Fibroblast of the conjunctiva (primary cell): ENCODE results near the gene HMGB4.

Experiments
- DNase-seq: peaks from one replicate; pipeline ENCODE4 v3.0.0-alpha.2; 2010; ENCODE audit warnings: low read depth

HMGB4 gene

GRCh38 chr1:33898406-33898805, 34.5 kb downstream of the HMGB4 start:
- no peak for DNase-seq

GRCh38 chr1:33898881-33899280, 35.0 kb downstream of the HMGB4 start:
- no peak for DNase-seq

GRCh38 chr1:33899746-33900145, 35.9 kb downstream of the HMGB4 start:
- no peak for DNase-seq

GRCh38 chr1:33902486-33903209, 38.8 kb downstream of the HMGB4 start:
- no peak for DNase-seq

GRCh38 chr1:33903210-33903589, 39.3 kb downstream of the HMGB4 start:
- no peak for DNase-seq

- DNase-seq, result no peak
These were observed 41.4 kb downstream of the HMGB4 start for GRCh38 chr1:33905241-33905640.

- no peak for DNase-seq
These were observed 42.3 kb downstream of the HMGB4 start for GRCh38 chr1:33906156-33906555.

- DNase-seq, result no peak
These were observed 44.6 kb downstream of the HMGB4 start for GRCh38 chr1:33908324-33908956.
